Medulla oblongata (tissue), 1 donor: ENCODE results near the gene PAXX.

Experiments used
- DNase-seq: peaks from one replicate; pipeline ENCODE4 v3.0.0-alpha.2; 2015; ENCODE audit errors: extremely low spot score

Gene PAXX

DNA sequence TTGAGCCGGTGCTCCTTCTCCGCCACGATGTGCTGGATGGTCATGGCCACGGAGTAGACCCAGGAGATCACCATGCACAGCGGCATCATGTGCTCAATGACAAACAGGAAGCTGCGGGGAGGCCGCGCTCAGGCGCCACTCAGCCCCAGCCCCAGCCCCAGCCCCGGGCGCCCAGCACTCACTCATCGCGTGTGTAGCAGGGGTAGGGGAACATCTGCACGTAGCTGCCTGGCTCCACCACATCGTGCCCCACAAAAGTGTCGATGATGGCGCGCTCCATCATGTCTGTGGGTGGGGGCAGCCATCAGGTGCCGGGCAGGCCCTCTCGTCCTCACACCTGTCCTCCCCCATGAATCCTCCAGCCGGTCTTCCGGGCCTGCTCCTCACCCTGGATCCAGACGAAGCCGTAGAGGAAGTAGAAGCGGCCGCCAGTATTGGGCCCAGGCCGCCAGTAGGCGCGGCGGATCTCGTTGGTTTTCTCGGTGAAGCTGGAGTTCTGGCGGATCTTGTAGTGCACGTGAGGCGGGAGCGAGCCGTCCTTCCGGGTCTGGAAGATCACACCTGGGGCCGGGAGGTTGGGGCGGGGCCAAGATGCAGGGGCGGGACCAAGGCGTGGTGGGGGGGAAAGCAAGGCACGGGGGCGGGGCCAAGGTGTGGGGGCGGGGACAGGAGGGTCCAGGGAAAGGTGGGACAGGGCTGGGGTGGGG is 25.7 kb downstream of the PAXX start:
- DNase-seq = no peak

- no peak for DNase-seq
Observed at GRCh38 chr9:137018761-137019559, 26.7 kb downstream of the PAXX start.

- DNase-seq = no peak
Observed at GRCh38 chr9:137019891-137020683, 27.9 kb downstream of the PAXX start.

- DNase-seq = no peak
Observed at GRCh38 chr9:137020771-137021567, 28.7 kb downstream of the PAXX start.

- DNase-seq = no peak
Observed at GRCh38 chr9:137021568-137021978, 29.4 kb downstream of the PAXX start.

GRCh38 chr9:137021979-137022661 is 29.9 kb downstream of the PAXX start:
- peak; percentile 88 for DNase-seq

DNA sequence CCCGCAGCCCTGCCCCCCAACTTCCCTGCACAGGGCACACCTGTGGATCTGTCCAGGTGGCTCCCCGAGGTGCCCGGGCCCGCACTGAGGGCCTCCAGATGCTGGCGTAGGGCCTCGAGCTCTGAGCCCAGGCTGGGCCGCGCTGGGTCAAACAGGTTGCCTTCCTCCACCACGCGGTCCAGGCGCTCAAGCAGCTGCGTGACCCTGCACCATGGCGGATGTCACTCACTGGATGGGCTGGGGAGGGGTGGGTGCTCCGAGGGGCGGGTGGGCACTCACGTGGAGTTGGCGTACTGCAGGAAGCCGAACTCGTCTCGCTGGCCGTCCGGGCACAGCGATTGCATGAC is 30.4 kb downstream of the PAXX start:
- peak; percentile 15 for DNase-seq

DNA sequence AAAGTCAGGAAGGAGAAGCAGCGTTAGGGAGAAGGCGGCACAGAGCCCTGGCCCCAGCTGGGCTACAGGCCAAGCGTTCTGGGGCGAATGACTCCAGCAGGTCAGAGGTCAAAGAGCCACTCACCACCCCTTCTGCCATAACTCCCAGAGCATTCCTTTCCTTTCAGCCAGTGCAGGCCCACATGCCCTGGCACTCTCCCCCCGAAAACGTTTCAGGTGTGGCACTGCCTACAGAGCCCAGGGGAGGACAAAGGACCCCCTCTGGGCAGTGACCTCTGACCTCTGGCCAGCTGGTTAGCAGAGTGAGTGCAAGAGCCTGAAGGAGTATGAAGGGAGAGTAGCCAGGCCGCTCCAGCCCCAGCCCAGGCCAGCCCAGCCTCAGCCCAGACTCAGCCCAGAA is 30.9 kb downstream of the PAXX start:
- DNase-seq = peak; percentile 12

- peak; percentile 45 for DNase-seq
Observed at GRCh38 chr9:137023583-137023991, 31.4 kb downstream of the PAXX start.

DNA sequence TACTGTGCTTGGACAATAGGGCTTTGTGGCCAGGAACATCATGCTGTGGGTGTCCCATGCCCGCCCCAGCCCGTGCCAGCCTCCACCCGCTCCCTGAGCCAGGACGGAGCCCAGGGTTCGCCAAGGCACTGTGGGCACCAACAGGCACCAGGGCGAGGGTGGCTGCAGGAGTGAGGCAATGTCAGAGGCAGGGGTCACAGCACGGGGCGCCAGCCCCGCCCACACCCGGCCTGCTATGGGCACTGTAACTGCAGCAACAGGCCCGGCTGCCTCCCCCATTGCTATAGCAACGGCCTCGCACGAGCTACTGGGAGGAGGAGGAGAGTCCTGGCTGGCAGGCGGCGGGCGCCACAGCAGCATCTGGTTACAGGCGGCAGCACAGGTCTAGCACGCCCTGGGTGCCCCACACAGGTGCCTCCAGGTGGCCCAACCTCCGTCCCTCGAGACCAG is 33.3 kb downstream of the PAXX start:
- DNase-seq = peak; percentile 96

DNA sequence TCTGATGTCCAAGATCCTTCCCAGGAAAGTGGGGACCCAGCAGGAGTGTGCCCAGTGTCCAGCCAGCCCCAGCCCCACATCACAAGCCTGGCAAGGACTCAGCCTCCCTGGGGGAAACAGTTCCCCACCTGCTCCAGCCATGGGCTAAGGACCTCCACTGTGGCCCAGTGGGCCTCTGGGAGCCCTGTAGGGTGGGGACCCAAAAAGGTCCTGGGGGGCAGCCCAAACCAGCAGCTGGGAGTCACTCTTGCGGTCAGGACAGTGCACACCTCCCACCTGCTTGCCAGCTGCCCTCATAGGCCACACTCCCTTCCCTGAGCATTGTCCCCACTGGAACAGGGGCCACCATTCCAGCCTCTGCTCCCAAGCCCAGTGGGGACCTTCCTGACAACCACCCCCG is 34.2 kb downstream of the PAXX start:
- peak; percentile 17 for DNase-seq

- DNase-seq = no peak
Observed at GRCh38 chr9:137026828-137027227, 34.6 kb downstream of the PAXX start.

DNA sequence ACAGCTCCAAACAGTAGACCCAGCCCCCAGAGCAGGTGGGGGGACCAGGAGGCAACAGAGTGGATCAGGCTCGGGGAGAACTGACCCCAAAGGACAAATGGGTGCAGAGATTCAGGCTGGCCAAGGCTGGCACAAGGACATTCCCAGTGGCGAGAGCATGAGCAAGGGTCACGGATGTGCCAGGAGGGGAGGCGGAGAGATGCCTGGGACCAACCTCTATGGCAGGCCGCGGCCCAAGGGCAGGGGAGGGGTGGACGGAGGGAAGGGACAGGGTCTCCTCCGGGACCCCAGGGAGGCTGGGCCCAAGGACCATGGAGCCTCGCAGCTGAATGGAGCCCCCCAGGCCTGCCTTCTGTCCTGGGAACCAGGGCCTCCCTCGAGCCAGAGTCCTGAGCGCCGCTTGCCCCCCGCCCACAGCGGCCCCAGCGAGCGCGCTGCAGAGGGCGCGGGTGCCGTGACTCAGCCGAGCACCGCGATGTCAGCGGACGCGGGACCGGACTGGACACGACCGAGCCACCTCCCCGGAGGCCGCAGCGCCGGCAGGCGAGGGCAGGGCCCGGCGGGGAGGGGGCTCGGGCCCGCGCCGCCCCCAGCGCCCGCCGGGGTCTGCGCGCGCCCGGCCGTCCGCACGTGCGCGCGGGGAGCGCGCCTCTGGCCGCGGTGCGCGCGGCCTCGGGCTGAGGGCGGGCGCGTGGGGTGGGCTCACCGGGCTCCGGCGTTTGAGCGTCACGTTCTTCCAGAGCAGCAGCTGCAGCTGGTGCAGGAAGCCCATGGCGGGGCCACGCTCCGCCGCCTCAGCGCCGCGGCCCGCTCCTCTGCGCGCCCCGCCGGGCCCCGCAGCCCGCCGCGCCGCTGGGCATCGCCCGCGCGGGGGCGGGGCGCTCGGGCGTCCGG is 35.4 kb downstream of the PAXX start, which contains the start of gene ABCA2:
Gene ABCA2, minus strand, starts transcription at position 869 of the 894 bp plus-strand sequence. Its CDS starts 97 bp downstream, at position 772.
- peak; percentile 21 for DNase-seq

GRCh38 chr9:137028263-137029057 is 36.2 kb downstream of the PAXX start:
- peak; percentile 73 for DNase-seq

GRCh38 chr9:137029058-137029936 is 37.1 kb downstream of the PAXX start:
- DNase-seq = peak; percentile 83

- DNase-seq = no peak
Observed at GRCh38 chr9:137030006-137030405, 37.8 kb downstream of the PAXX start.

- DNase-seq = peak; percentile 24
Observed at GRCh38 chr9:137030538-137031527, 38.6 kb downstream of the PAXX start.
